SH-SY5Y (cell line): Measurements from ENCODE around the gene FAM13A.

ENCODE experiments used
- GATA2 ChIP-seq: IDR thresholded peaks from 2 replicates; pipeline ENCODE4 v1.6.1; 2011; ENCODE audit warnings: mild to moderate bottlenecking, low read depth, low read length
- GATA3 ChIP-seq: IDR thresholded peaks from 2 replicates; pipeline ENCODE4 v1.6.1; 2011; ENCODE audit warnings: low read depth, mild to moderate bottlenecking, low read length, moderate library complexity

The FAM13A gene

GRCh38 chr4:89054627-89055026, 2.4 kb downstream of the FAM13A start:
- no peak for TF ChIP-seq GATA2

- no peak for TF ChIP-seq GATA3
- TF ChIP-seq GATA2, result no peak
Measured at GRCh38 chr4:89049853-89050252, 7.1 kb downstream of the FAM13A start.

- TF ChIP-seq GATA3 (no peak), GATA2 (no peak)
Measured at GRCh38 chr4:89048906-89049601, 7.9 kb downstream of the FAM13A start.

- TF ChIP-seq GATA2 (no peak), GATA3 (no peak)
Measured at GRCh38 chr4:89044147-89044900, 12.7 kb downstream of the FAM13A start.

GRCh38 chr4:89042055-89042454, 14.9 kb downstream of the FAM13A start:
- TF ChIP-seq GATA2 (no peak), GATA3 (no peak)

GRCh38 chr4:89039730-89040338, 17.2 kb downstream of the FAM13A start:
- TF ChIP-seq GATA2, result no peak
- TF ChIP-seq GATA3, result no peak

- TF ChIP-seq GATA2 (no peak), GATA3 (no peak)
Measured at GRCh38 chr4:89036535-89036934, 20.4 kb downstream of the FAM13A start.

- TF ChIP-seq GATA2 (no peak), GATA3 (no peak)
Measured at GRCh38 chr4:89031272-89031671, 25.7 kb downstream of the FAM13A start.

- no peak for TF ChIP-seq GATA3
Measured at GRCh38 chr4:89029591-89029990, 27.4 kb downstream of the FAM13A start.

- TF ChIP-seq GATA3 (no peak), GATA2 (no peak)
Measured at GRCh38 chr4:89026542-89026941, 30.4 kb downstream of the FAM13A start.

GRCh38 chr4:89024051-89024675, 32.8 kb downstream of the FAM13A start:
- no peak for TF ChIP-seq GATA2
- no peak for TF ChIP-seq GATA3

- TF ChIP-seq GATA3 (no peak), GATA2 (no peak)
Measured at GRCh38 chr4:89023140-89023539, 33.8 kb downstream of the FAM13A start.

GRCh38 chr4:89022426-89023128, 34.4 kb downstream of the FAM13A start:
- TF ChIP-seq GATA2 (no peak), GATA3 (no peak)

GRCh38 chr4:89021684-89022083, 35.3 kb downstream of the FAM13A start:
- no peak for TF ChIP-seq GATA3
- TF ChIP-seq GATA2, result no peak
